ENCODE results near the gene SV2C. TPM values are rescaled to one million over a fixed set of nuclear protein-coding genes. Genes with fewer than 3 reads are reported as not detected.
"Not testable (repeated sequence)": the region's sequence is repeated elsewhere in the genome, so short reads cannot be mapped to it uniquely, and the experiment has no call there.

The SV2C gene
- total RNA-seq, 1 donor from 2014 or later, result 0.05 TPM

- ATAC-seq (no peak), DNase-seq (no peak)
- intact Hi-C loops (cut with micrococcal nuclease), result no loop called here
Observed at GRCh38 chr5:76363352-76364225, 280.4 kb downstream of the SV2C start.

GRCh38 chr5:76364226-76364589 lies 281.0 kb downstream of the SV2C start:
- no peak for DNase-seq
- intact Hi-C loops (cut with micrococcal nuclease), result no loop called here
- ATAC-seq, result no peak

GRCh38 chr5:76365561-76365960 lies 282.4 kb downstream of the SV2C start:
- no peak for DNase-seq
- intact Hi-C loops (cut with micrococcal nuclease), result no loop called here
- ATAC-seq, result no peak

- DNase-seq, result no peak
- no peak for ATAC-seq
- intact Hi-C loops (cut with micrococcal nuclease), result no loop called here
Observed at GRCh38 chr5:76366596-76366995, 283.4 kb downstream of the SV2C start.

GRCh38 chr5:76367623-76368371 lies 284.6 kb downstream of the SV2C start:
- intact Hi-C loops (cut with micrococcal nuclease), result no loop called here
- ATAC-seq (no peak), DNase-seq (no peak)

GRCh38 chr5:76368941-76369340 lies 285.8 kb downstream of the SV2C start:
- intact Hi-C loops (cut with micrococcal nuclease), result no loop called here
- no peak for ATAC-seq
- no peak for DNase-seq

- intact Hi-C loops (cut with micrococcal nuclease); DNase-seq; ATAC-seq: not testable (repeated sequence)
Observed at GRCh38 chr5:76369668-76370067, 286.5 kb downstream of the SV2C start.

GRCh38 chr5:76371960-76372322 lies 288.8 kb downstream of the SV2C start:
- intact Hi-C loops (cut with micrococcal nuclease), result no loop called here
- ATAC-seq (no peak), DNase-seq (no peak)

GRCh38 chr5:76372323-76373054 lies 289.3 kb downstream of the SV2C start:
- ATAC-seq (peak; percentile 17), DNase-seq (no peak)
- intact Hi-C loops (cut with micrococcal nuclease), result no loop called here

- intact Hi-C loops (cut with micrococcal nuclease), result no loop called here
- ATAC-seq (no peak), DNase-seq (no peak)
Observed at GRCh38 chr5:76376148-76376865, 293.1 kb downstream of the SV2C start.

- intact Hi-C loops (cut with micrococcal nuclease), result no loop called here
- ATAC-seq, result no peak
- no peak for DNase-seq
Observed at GRCh38 chr5:76376866-76377230, 293.7 kb downstream of the SV2C start.

GRCh38 chr5:76378355-76378754 lies 295.2 kb downstream of the SV2C start:
- no peak for DNase-seq
- intact Hi-C loops (cut with micrococcal nuclease), result no loop called here
- no peak for ATAC-seq

- ATAC-seq, result no peak
- intact Hi-C loops (cut with micrococcal nuclease), result no loop called here
Observed at GRCh38 chr5:76379316-76379715, 296.1 kb downstream of the SV2C start.

GRCh38 chr5:76379855-76380254 lies 296.7 kb downstream of the SV2C start:
- no peak for DNase-seq
- intact Hi-C loops (cut with micrococcal nuclease), result no loop called here
- no peak for ATAC-seq

More at GRCh38 chr5:76379316-76379715, 296.1 kb downstream of the SV2C start:
- no peak for DNase-seq

- intact Hi-C loops (cut with micrococcal nuclease), result no loop called here
- DNase-seq, result no peak
- no peak for ATAC-seq
Observed at GRCh38 chr5:76380346-76381066, 297.3 kb downstream of the SV2C start.

GRCh38 chr5:76383126-76383832 lies 300.1 kb downstream of the SV2C start:
- ATAC-seq, result no peak
- DNase-seq, result no peak
- intact Hi-C loops (cut with micrococcal nuclease), result no loop called here

GRCh38 chr5:76384189-76384588 lies 301.0 kb downstream of the SV2C start:
- intact Hi-C loops (cut with micrococcal nuclease), result no loop called here
- DNase-seq (no peak), ATAC-seq (no peak)

- DNase-seq (no peak), ATAC-seq (no peak)
- intact Hi-C loops (cut with micrococcal nuclease), result no loop called here
Observed at GRCh38 chr5:76384705-76385104, 301.5 kb downstream of the SV2C start.

Measured in left ventricle myocardium superior (tissue), 1 donor.